ENCODE data around the gene ITGB4.

DNA sequence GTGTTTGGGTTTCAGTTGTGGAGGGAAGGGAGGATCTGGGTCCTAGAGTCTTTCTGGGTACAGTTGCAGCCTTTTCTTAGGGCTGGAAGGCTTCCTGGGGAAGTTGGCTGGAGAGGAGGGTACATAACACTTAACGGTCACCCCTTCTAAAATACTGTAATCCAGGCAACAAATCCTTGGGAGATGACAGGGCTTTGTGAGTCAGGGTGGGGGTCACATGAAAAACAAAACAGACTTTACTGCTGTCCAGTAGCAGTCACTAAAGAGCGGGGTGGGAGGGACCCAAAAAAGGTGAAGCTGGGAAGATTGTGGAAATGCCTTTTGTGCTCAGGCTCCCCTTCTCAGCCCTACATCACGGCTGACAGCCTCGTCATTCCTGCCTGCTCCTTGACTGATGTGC, 47.8 kb upstream of the ITGB4 start:
- TF ChIP-seq POLR2AphosphoS5 (IDR thresholded peaks at IDR 0.05) (no peak), POLR2A (IDR thresholded peaks at IDR 0.05) (no peak), CTCF (IDR thresholded peaks at IDR 0.05) (no peak), EP300 (IDR thresholded peaks at IDR 0.05; ENCODE audit: low read depth) (no peak)

Data from transverse colon (tissue), 4 donors.